Spleen (tissue), 7 donors: ENCODE results near the gene SIDT2.

Experiments used
- CTCF ChIP-seq, 11 experiments: fragments of 200-600 bp in 7 of 11; fragments of 450-650 bp in 4 of 11; sonication (generic) in 4 of 11; IDR thresholded peaks in 8 of 11; conservative IDR thresholded peaks in 3 of 11; 1 replicate in 7 of 11; 2 replicates in 4 of 11; pipeline versions ENCODE4 v1.4.0 to v1.8.0; 2016 to 2021; ENCODE audit warnings: antibody characterized with exemption in 11 of 11, inconsistent platforms in 4 of 11, mild to moderate bottlenecking in 1 of 11
- POLR2A ChIP-seq, 3 donors: fragments of 450-650 bp; IDR thresholded peaks; one replicate each; pipeline ENCODE4 v1.5.1; 2017; ENCODE audit warnings: antibody characterized with exemption in 3 of 3, mild to moderate bottlenecking in 1 of 3
- donor health status: DM: no; HTN: no; CAD: no; lungs with moderate emphysema.
- donor health status: DM: no; HTN: no; CAD: no.
- donor health status: DM: no; HTN: no; CAD: no.

GRCh38 chr11:117195258-117195657 is 16.7 kb downstream of the SIDT2 start:
- TF ChIP-seq CTCF (IDR thresholded peaks at IDR 0.05 in 8 of 11, conservative IDR thresholded peaks at IDR 0.05 in 3 of 11) (no peak), POLR2A (IDR thresholded peaks at IDR 0.05) (no peak)
